Testis (tissue), 2 donors: Measurements from ENCODE around the gene GREB1L.

Experiments
- CTCF ChIP-seq, 3 experiments: fragments of 450-650 bp in 2 of 3; fragments of 200-600 bp in 1 of 3; sonication (generic) in 1 of 3; IDR thresholded peaks; one replicate each; pipeline ENCODE4 v1.5.1; 2016 to 2019; ENCODE audit warnings: antibody characterized with exemption in 3 of 3, mild to moderate bottlenecking in 2 of 3, moderate library complexity in 1 of 3
- POLR2A ChIP-seq: fragments of 450-650 bp; IDR thresholded peaks from one replicate; pipeline ENCODE4 v1.6.1; 2017; ENCODE audit warnings: antibody characterized with exemption, mild to moderate bottlenecking, moderate library complexity

- TF ChIP-seq CTCF (IDR thresholded peaks at IDR 0.05) = no peak
- TF ChIP-seq POLR2A = no peak
Observed at GRCh38 chr18:21406116-21406515, 164.1 kb downstream of the GREB1L start.
